ENCODE measurements around the gene SLC5A1.

SLC5A1 gene

GRCh38 chr22:32063701-32064100 is 20.6 kb downstream of the SLC5A1 start:
- H3K79me2 ChIP-seq (ENCODE audit: insufficient read depth, low read length) = no peaks in the 10 kb centered on the region
- no peaks in the 10 kb centered on the region for H3K9me2 ChIP-seq (replicated peaks; ENCODE audit: insufficient read depth, low read length)
- TF ChIP-seq EZH2phosphoT487 (conservative IDR thresholded peaks at IDR 0.05; ENCODE audit: low read length) (no peak), CTCF (IDR thresholded peaks at IDR 0.05; ENCODE audit: insufficient read depth, low read length, poor library complexity, severe bottlenecking) (no peak)
- no peaks in the 10 kb centered on the region for H3F3A ChIP-seq (ENCODE audit: insufficient read depth)
- H2AFZ ChIP-seq (ENCODE audit: low read depth, low read length, severe bottlenecking) = no peak overlapping the region
- H3K4me2 ChIP-seq (ENCODE audit: low read depth, low read length, poor library complexity, severe bottlenecking) = no peak overlapping the region
- no peak overlapping the region for H3K4me3 ChIP-seq (ENCODE audit: insufficient read depth, low read length, poor library complexity, severe bottlenecking)
- no peaks in the 10 kb centered on the region for H4K20me1 ChIP-seq (ENCODE audit: low read depth, low read length)
- H3K27ac ChIP-seq (ENCODE audit: low read depth, low read length) = no peak overlapping the region
- no peak overlapping the region for H3K9ac ChIP-seq (ENCODE audit: low read length)
- H3K9me3 ChIP-seq (ENCODE audit: insufficient read depth, low read length) = no peaks in the 10 kb centered on the region
- H3K27me3 ChIP-seq (ENCODE audit: low read length) = no peaks in the 10 kb centered on the region
- no peaks in the 10 kb centered on the region for H3K36me3 ChIP-seq (ENCODE audit: low read length)

- no peak for TF ChIP-seq CTCF (IDR thresholded peaks at IDR 0.05; ENCODE audit: insufficient read depth, low read length, poor library complexity, severe bottlenecking)
- no peak for TF ChIP-seq EZH2phosphoT487 (conservative IDR thresholded peaks at IDR 0.05; ENCODE audit: low read length)
- no peak overlapping the region for H3K4me3 ChIP-seq (ENCODE audit: insufficient read depth, low read length, poor library complexity, severe bottlenecking)
- H3K9me3 ChIP-seq (ENCODE audit: insufficient read depth, low read length) = no peaks in the 10 kb centered on the region
- no peak overlapping the region for H3K4me2 ChIP-seq (ENCODE audit: low read depth, low read length, poor library complexity, severe bottlenecking)
- H3K36me3 ChIP-seq (ENCODE audit: low read length) = no peaks in the 10 kb centered on the region
- no peak overlapping the region for H3K9ac ChIP-seq (ENCODE audit: low read length)
- H3K9me2 ChIP-seq (replicated peaks; ENCODE audit: insufficient read depth, low read length) = no peaks in the 10 kb centered on the region
- no peaks in the 10 kb centered on the region for H3F3A ChIP-seq (ENCODE audit: insufficient read depth)
- H4K20me1 ChIP-seq (ENCODE audit: low read depth, low read length) = no peaks in the 10 kb centered on the region
- no peak overlapping the region for H3K27ac ChIP-seq (ENCODE audit: low read depth, low read length)
- H3K79me2 ChIP-seq (ENCODE audit: insufficient read depth, low read length) = no peaks in the 10 kb centered on the region
- no peaks in the 10 kb centered on the region for H3K27me3 ChIP-seq (ENCODE audit: low read length)
- no peak overlapping the region for H2AFZ ChIP-seq (ENCODE audit: low read depth, low read length, severe bottlenecking)
These were observed 23.8 kb downstream of the SLC5A1 start for GRCh38 chr22:32066820-32067219.

- no peak overlapping the region for H3K4me2 ChIP-seq (ENCODE audit: low read depth, low read length, poor library complexity, severe bottlenecking)
- TF ChIP-seq CTCF (IDR thresholded peaks at IDR 0.05; ENCODE audit: insufficient read depth, low read length, poor library complexity, severe bottlenecking) = no peak
- TF ChIP-seq EZH2phosphoT487 (conservative IDR thresholded peaks at IDR 0.05; ENCODE audit: low read length) = no peak
- H3K9me2 ChIP-seq (replicated peaks; ENCODE audit: insufficient read depth, low read length) = no peaks in the 10 kb centered on the region
- H3F3A ChIP-seq (ENCODE audit: insufficient read depth) = no peaks in the 10 kb centered on the region
- no peaks in the 10 kb centered on the region for H3K27me3 ChIP-seq (ENCODE audit: low read length)
- H3K9ac ChIP-seq (ENCODE audit: low read length) = no peak overlapping the region
- no peaks in the 10 kb centered on the region for H3K9me3 ChIP-seq (ENCODE audit: insufficient read depth, low read length)
- H3K36me3 ChIP-seq (ENCODE audit: low read length) = no peaks in the 10 kb centered on the region
- no peak overlapping the region for H2AFZ ChIP-seq (ENCODE audit: low read depth, low read length, severe bottlenecking)
- no peak overlapping the region for H3K27ac ChIP-seq (ENCODE audit: low read depth, low read length)
- H4K20me1 ChIP-seq (ENCODE audit: low read depth, low read length) = no peaks in the 10 kb centered on the region
- no peak overlapping the region for H3K4me3 ChIP-seq (ENCODE audit: insufficient read depth, low read length, poor library complexity, severe bottlenecking)
- no peaks in the 10 kb centered on the region for H3K79me2 ChIP-seq (ENCODE audit: insufficient read depth, low read length)
These were observed 24.6 kb downstream of the SLC5A1 start for GRCh38 chr22:32067613-32068012.

Data from SU-DHL-6 (cell line).